Activated B cell treated with CpG ODN at 0.5 μM for 24 hours (primary cell): ENCODE results near the gene AP2A2. TPM values are rescaled to one million over a fixed set of nuclear protein-coding genes. Genes with fewer than 3 reads are reported as not detected.

Experiments used
- ATAC-seq: fragments of 200-7000 bp; cut with Tn5 transposase; one replicate; pipeline ENCODE4 v1.10.0; 2021; ENCODE audit warnings: low read depth, mild to moderate bottlenecking, moderate library complexity
- CTCF ChIA-PET: fragments of 350-600 bp; sonication (Branson Sonifier 250); formaldehyde crosslinking; loops from one replicate; lab custom pipeline; 2021; ENCODE audit warnings: antibody characterized with exemption; lab: Charles Lee
- POLR2A ChIA-PET: fragments of 350-600 bp; sonication (Branson Sonifier 250); formaldehyde crosslinking; loops from one replicate; lab custom pipeline; 2021; ENCODE audit warnings: antibody characterized with exemption; lab: Charles Lee
- DNase-seq: peaks from one replicate; pipeline ENCODE4 v3.0.0; 2022
- H3K27ac Mint-ChIP-seq: one replicate; pipeline ENCODE4 v1.8.0; 2020; ENCODE audit warnings: mixed read lengths
- H3K27me3 Mint-ChIP-seq: one replicate; pipeline ENCODE4 v1.8.0; 2021; ENCODE audit warnings: mixed read lengths
- H3K36me3 Mint-ChIP-seq: one replicate; pipeline ENCODE4 v1.8.0; 2021; ENCODE audit warnings: low read depth, mixed read lengths
- H3K4me1 Mint-ChIP-seq: one replicate; pipeline ENCODE4 v1.8.0; 2021; ENCODE audit warnings: mixed read lengths
- H3K4me3 Mint-ChIP-seq: one replicate; pipeline ENCODE4 v1.8.0; 2020; ENCODE audit warnings: mild to moderate bottlenecking, mixed read lengths
- H3K9me3 Mint-ChIP-seq: one replicate; pipeline ENCODE4 v1.8.0; 2020; ENCODE audit warnings: mixed read lengths
- intact Hi-C: fragments of 100-400 bp; cut with micrococcal nuclease; formaldehyde crosslinking; loops from one replicate; pipeline ENCODE4 v1.15.1; 2024
- total RNA-seq: library from RNA; stranded (reverse); gene quantifications from 2 replicates; pipeline ENCODE4 v1.2.3, GENCODE V29; 2022
- TF ChIP-seq, protein P1 (sequence below): fragments of 200-600 bp; IDR thresholded peaks from one replicate; pipeline ENCODE4 v1.8.0; 2022; ENCODE audit warnings: antibody characterized with exemption, mild to moderate bottlenecking

The AP2A2 gene
- total RNA-seq, 1 donor from 2014 or later = 49.6 TPM

DNA sequence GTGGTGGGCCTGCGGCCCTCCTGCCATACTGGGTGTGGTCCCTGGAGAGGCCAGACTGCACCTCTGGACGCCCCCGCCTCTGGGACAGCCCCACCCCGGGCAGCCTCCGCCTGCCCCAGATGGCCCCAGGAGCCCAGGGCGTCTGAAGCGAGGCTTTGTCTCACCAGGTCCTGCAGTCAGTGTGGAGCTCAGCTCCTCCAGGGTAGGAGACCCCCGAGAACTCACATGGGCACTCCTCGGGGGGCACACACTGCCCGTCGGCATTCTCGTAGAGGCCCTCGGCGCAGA lies 100.4 kb downstream of the AP2A2 start:
- Mint-ChIP-seq H3K4me3 (no peak overlapping the region), H3K27me3 (no peaks in the 10 kb centered on the region), H3K4me1 (no peaks in the 10 kb centered on the region), H3K36me3 (no peaks in the 10 kb centered on the region), H3K9me3 (no peaks in the 10 kb centered on the region), H3K27ac (no peak overlapping the region)
- ChIA-PET CTCF (no interaction called here), POLR2A (no interaction called here)
- DNase-seq (no peak), ATAC-seq (no peak)
- TF ChIP-seq, protein P1, sequence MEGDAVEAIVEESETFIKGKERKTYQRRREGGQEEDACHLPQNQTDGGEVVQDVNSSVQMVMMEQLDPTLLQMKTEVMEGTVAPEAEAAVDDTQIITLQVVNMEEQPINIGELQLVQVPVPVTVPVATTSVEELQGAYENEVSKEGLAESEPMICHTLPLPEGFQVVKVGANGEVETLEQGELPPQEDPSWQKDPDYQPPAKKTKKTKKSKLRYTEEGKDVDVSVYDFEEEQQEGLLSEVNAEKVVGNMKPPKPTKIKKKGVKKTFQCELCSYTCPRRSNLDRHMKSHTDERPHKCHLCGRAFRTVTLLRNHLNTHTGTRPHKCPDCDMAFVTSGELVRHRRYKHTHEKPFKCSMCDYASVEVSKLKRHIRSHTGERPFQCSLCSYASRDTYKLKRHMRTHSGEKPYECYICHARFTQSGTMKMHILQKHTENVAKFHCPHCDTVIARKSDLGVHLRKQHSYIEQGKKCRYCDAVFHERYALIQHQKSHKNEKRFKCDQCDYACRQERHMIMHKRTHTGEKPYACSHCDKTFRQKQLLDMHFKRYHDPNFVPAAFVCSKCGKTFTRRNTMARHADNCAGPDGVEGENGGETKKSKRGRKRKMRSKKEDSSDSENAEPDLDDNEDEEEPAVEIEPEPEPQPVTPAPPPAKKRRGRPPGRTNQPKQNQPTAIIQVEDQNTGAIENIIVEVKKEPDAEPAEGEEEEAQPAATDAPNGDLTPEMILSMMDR = no peak
- intact Hi-C loops = no loop called here

DNA sequence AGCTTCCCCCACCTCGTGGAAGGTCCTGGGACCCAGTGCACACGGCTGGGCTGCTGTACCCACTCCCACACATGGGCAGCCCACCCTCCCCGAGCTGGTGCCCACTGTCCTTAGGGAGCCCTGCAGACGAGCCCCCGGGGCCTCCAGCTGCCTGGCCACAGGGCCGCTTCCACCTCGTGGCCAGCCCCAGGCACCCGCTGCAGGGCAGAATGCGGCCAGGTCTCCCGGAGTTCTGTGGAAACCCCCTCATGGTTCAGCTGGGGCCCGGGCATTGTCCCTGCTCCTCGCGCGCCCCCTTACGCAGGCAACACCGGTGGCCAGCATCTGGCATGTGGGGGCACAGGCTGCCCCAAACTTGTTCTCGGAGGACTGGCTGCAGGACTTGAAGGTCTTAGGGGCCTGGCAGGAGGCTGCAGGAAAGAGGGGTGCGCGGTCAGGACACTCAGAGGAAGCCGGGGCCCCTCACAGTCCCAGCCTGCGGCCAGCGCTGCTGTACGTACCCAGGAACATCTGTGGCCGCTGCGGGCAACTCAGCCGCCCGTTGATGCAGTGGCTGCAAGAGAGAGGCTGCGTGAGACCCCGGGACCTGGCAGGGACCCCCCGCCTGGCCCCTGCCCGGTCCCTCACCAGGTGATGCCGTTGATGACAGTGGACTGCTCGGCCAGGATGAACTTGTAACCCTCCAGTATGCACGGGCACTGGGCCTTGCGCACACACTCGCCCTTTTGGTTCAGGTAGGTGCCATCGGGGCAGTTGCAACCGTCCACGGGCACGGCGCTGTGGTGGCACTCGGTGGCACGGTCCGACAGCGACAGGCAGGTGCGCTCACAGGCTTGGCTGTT lies 101.2 kb downstream of the AP2A2 start:
- Mint-ChIP-seq H3K36me3 (no peaks in the 10 kb centered on the region), H3K4me1 (no peaks in the 10 kb centered on the region), H3K4me3 (no peak overlapping the region), H3K9me3 (no peaks in the 10 kb centered on the region), H3K27me3 (no peaks in the 10 kb centered on the region), H3K27ac (no peak overlapping the region)
- TF ChIP-seq, protein P1 = no peak
- no peak for ATAC-seq
- POLR2A ChIA-PET = interaction anchor here (0.5 kb wide), 1 partner anchor 9 kb away, joined by 5 read pairs; no protein-coding TSS in a partner anchor
- CTCF ChIA-PET = no interaction called here
- DNase-seq = no peak
- intact Hi-C loops = no loop called here

- ATAC-seq (no peak), DNase-seq (no peak)
- CTCF ChIA-PET = no interaction called here
- no peak overlapping the region for H3K27ac Mint-ChIP-seq
- POLR2A ChIA-PET = no interaction called here
- no peaks in the 10 kb centered on the region for H3K27me3 Mint-ChIP-seq
- intact Hi-C loops = no loop called here
- TF ChIP-seq, protein P1 = no peak
- H3K36me3 Mint-ChIP-seq = no peaks in the 10 kb centered on the region
- H3K4me1 Mint-ChIP-seq = no peaks in the 10 kb centered on the region
- H3K4me3 Mint-ChIP-seq = no peak overlapping the region
- H3K9me3 Mint-ChIP-seq = peaks cover 3% of the 10 kb centered on the region
Measured at GRCh38 chr11:1027483-1028290, 102.0 kb downstream of the AP2A2 start.

DNA sequence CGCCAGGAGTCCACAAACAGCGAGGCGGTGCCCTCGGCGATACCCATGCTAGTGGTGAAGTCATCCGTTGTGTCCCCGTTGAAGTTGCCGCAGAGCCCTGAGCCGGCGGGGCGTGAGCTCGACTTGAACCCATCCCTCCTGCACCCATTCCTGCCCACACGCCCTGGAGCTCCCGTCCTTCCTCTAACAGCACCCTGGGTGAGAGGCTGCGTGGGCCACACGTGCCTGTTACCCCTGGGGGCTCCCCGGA lies 102.5 kb downstream of the AP2A2 start:
- ChIA-PET CTCF (no interaction called here), POLR2A (no interaction called here)
- Mint-ChIP-seq H3K27ac (no peak overlapping the region), H3K27me3 (no peaks in the 10 kb centered on the region), H3K9me3 (peaks cover 3% of the 10 kb centered on the region), H3K4me1 (no peaks in the 10 kb centered on the region), H3K36me3 (no peaks in the 10 kb centered on the region), H3K4me3 (no peak overlapping the region)
- intact Hi-C loops = no loop called here
- ATAC-seq = no peak
- no peak for DNase-seq
- TF ChIP-seq, protein P1 = no peak

DNA sequence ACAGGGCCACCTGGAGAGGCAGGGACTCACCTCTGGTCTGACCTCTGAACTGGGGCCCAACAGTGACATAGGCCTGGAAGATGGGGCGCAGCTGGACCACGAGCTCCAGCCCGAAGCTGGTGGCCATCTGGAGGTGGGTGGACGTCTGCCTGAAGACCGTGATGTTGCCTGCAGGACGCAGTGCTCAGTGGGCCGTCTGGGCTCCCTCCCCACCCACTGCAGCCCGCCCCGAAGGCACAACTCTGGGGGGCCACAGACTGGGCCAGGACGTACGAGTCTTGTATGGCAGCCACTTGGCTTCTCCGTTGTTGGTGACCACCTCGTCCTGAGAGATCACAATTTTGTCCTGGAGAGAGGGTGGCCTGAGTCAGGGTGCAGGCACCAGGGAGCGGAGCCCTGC lies 102.9 kb downstream of the AP2A2 start:
- H3K4me3 Mint-ChIP-seq = no peak overlapping the region
- ChIA-PET POLR2A (no interaction called here), CTCF (no interaction called here)
- no peaks in the 10 kb centered on the region for H3K27me3 Mint-ChIP-seq
- DNase-seq (no peak), ATAC-seq (no peak)
- TF ChIP-seq, protein P1 = no peak
- intact Hi-C loops = no loop called here
- peaks cover 3% of the 10 kb centered on the region for H3K9me3 Mint-ChIP-seq
- no peak overlapping the region for H3K27ac Mint-ChIP-seq
- no peaks in the 10 kb centered on the region for H3K4me1 Mint-ChIP-seq
- no peaks in the 10 kb centered on the region for H3K36me3 Mint-ChIP-seq
